CD14-positive monocyte (primary cell): ENCODE measurements around the gene SEMA3A. TPM values are rescaled to one million over a fixed set of nuclear protein-coding genes. Genes with fewer than 3 reads are reported as not detected.

ENCODE experiments used
- DNase-seq, 3 donors: peaks; one replicate each; pipeline ENCODE4 v3.0.0-alpha.2; 2011 to 2022
- H2AFZ ChIP-seq: 2 replicates; pipeline ENCODE4 v1.6.0; 2012; ENCODE audit warnings: mild to moderate bottlenecking, low read depth, low read length, inconsistent platforms; ENCODE audit not compliant: insufficient read depth, poor library complexity, severe bottlenecking
- H3K27ac ChIP-seq, 2 donors: 1 replicate in 1 of 2; 2 replicates in 1 of 2; pipeline ENCODE4 v1.5.1; 2012 to 2013; ENCODE audit warnings: low read length in 2 of 2, control low read depth in 1 of 2, inconsistent platforms in 1 of 2, low read depth in 1 of 2, mild to moderate bottlenecking in 1 of 2
- H3K27me3 ChIP-seq, 2 donors: one replicate each; pipeline versions ENCODE4 v1.6.0 to v1.6.1; 2011 to 2013; ENCODE audit warnings: low read length in 2 of 2; ENCODE audit not compliant: control insufficient read depth in 2 of 2, insufficient read depth in 2 of 2
- H3K36me3 ChIP-seq, 2 donors: replicated peaks in 1 of 2; 1 replicate in 1 of 2; 2 replicates in 1 of 2; pipeline versions ENCODE4 v1.5.1 to v1.6.1; 2012 to 2013; ENCODE audit warnings: low read length in 2 of 2, control low read depth in 1 of 2, inconsistent platforms in 1 of 2, mild to moderate bottlenecking in 1 of 2; ENCODE audit not compliant: insufficient read depth in 2 of 2, control insufficient read depth in 1 of 2
- H3K4me1 ChIP-seq, 2 donors: 1 replicate in 1 of 2; 2 replicates in 1 of 2; pipeline versions ENCODE4 v1.5.1 to v1.6.1; 2012 to 2013; ENCODE audit warnings: low read length in 2 of 2, control low read depth in 1 of 2, inconsistent platforms in 1 of 2, mild to moderate bottlenecking in 1 of 2, moderate library complexity in 1 of 2; ENCODE audit not compliant: insufficient read depth in 2 of 2, control insufficient read depth in 1 of 2
- H3K4me2 ChIP-seq: replicated peaks from 2 replicates; pipeline ENCODE3; 2012; ENCODE audit warnings: low read length, moderate library complexity, mild to moderate bottlenecking; ENCODE audit not compliant: poor library complexity, severe bottlenecking; ENCODE audit errors: extremely low read depth
- H3K4me3 ChIP-seq, 3 experiments: fragments of 200-600 bp in 1 of 3; sonication (generic) in 1 of 3; replicated peaks in 1 of 3; 1 replicate in 2 of 3; 2 replicates in 1 of 3; pipeline ENCODE4 v1.5.1; 2011 to 2013; ENCODE audit warnings: low read length in 3 of 3, mild to moderate bottlenecking in 3 of 3, control low read depth in 2 of 3, low read depth in 2 of 3, inconsistent platforms in 1 of 3, moderate library complexity in 1 of 3
- H3K79me2 ChIP-seq: 2 replicates; pipeline ENCODE4 v1.6.0; 2012; ENCODE audit warnings: mild to moderate bottlenecking, control low read depth, inconsistent platforms, low read length, moderate library complexity; ENCODE audit not compliant: insufficient read depth
- H3K9ac ChIP-seq: 2 replicates; pipeline ENCODE4 v1.6.0; 2017; ENCODE audit warnings: low read length, mild to moderate bottlenecking; ENCODE audit not compliant: insufficient read depth, poor library complexity, severe bottlenecking
- H3K9me3 ChIP-seq, 2 donors: replicated peaks in 1 of 2; 1 replicate in 1 of 2; 2 replicates in 1 of 2; pipeline versions ENCODE4 v1.5.1 to v1.6.1; 2012 to 2013; ENCODE audit warnings: low read length in 2 of 2, control low read depth in 1 of 2; ENCODE audit not compliant: control insufficient read depth in 1 of 2, insufficient read depth in 1 of 2
- H4K20me1 ChIP-seq: 2 replicates; pipeline ENCODE4 v1.6.0; 2012; ENCODE audit warnings: mild to moderate bottlenecking, low read length, control low read depth, moderate library complexity; ENCODE audit not compliant: insufficient read depth
- H3K27ac Mint-ChIP-seq, 7 donors: one replicate each; pipeline ENCODE4 v1.8.0; 2020; ENCODE audit warnings: mild to moderate bottlenecking in 7 of 7, mixed read lengths in 7 of 7, moderate library complexity in 6 of 7, inconsistent platforms in 2 of 7
- H3K27me3 Mint-ChIP-seq, 3 donors: one replicate each; pipeline ENCODE4 v1.8.0; 2021 to 2022; ENCODE audit warnings: low read depth in 3 of 3, mild to moderate bottlenecking in 3 of 3, mixed read lengths in 3 of 3, moderate library complexity in 3 of 3, inconsistent platforms in 1 of 3
- H3K36me3 Mint-ChIP-seq, 2 donors: one replicate each; pipeline ENCODE4 v1.8.0; 2020; ENCODE audit warnings: mixed read lengths in 2 of 2, inconsistent platforms in 1 of 2, mild to moderate bottlenecking in 1 of 2
- H3K4me1 Mint-ChIP-seq: one replicate; pipeline ENCODE4 v1.8.0; 2020; ENCODE audit warnings: mild to moderate bottlenecking, mixed read lengths
- H3K4me3 Mint-ChIP-seq, 2 donors: one replicate each; pipeline ENCODE4 v1.8.0; 2020; ENCODE audit warnings: mild to moderate bottlenecking in 2 of 2, mixed read lengths in 2 of 2, moderate library complexity in 1 of 2
- H3K9me3 Mint-ChIP-seq, 7 donors: one replicate each; pipeline ENCODE4 v1.8.0; 2020 to 2022; ENCODE audit warnings: mixed read lengths in 7 of 7, mild to moderate bottlenecking in 6 of 7, moderate library complexity in 6 of 7, inconsistent platforms in 2 of 7
- WGBS: methylation state at CpG from one replicate; pipeline ENCODE4 v1.1.5; 2013; ENCODE audit warnings: missing lambda C conversion rate; ENCODE audit not compliant: insufficient coverage; 5-methylcytosine and 5-hydroxymethylcytosine counted together
- intact Hi-C, 2 donors: fragments of 100-400 bp; cut with micrococcal nuclease; formaldehyde crosslinking; loops; one replicate each; pipeline versions ENCODE4 v1.15.0 to v1.15.1; 2023
- polyA plus RNA-seq, 3 donors: library from polyadenylated mRNA; depleted of rRNA in 1 of 3; unstranded in 2 of 3; stranded (reverse) in 1 of 3; fragments of 300-500 nt in 2 of 3; fragments of >200 nt in 1 of 3; fragmentation: Illumina TruSeq in 2 of 3; gene quantifications; 1 replicate in 2 of 3; 2 replicates in 1 of 3; pipeline ENCODE4 v1.2.3, GENCODE V29; 2012 to 2021
- TF ChIP-seq, protein P1 (sequence below): fragments of 200-600 bp; IDR thresholded peaks from one replicate; pipeline ENCODE4 v1.8.0; 2022; ENCODE audit warnings: antibody characterized with exemption, mild to moderate bottlenecking

The SEMA3A gene
- polyA plus RNA-seq, 3 donors = 0.03 TPM; not detected in 2

DNA sequence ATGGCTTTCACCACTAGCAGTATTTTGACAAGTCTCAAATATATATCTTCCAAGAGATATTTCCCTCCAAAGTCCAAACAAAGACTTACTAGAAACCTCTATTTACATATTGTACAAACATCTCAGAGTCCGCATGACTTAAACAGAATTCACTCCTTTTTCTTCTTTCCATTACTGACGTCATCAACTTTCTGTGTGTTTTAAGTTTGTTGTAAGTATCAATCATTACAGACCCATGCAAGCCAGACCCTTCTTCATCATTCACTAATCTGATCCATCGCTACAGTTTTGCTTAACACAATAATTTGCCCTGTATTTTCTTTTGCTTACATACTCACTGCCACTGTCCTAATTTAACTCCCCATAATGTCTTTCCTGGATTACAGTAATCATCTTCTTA, 51.9 kb downstream of the SEMA3A start:
- TF ChIP-seq, protein P1, sequence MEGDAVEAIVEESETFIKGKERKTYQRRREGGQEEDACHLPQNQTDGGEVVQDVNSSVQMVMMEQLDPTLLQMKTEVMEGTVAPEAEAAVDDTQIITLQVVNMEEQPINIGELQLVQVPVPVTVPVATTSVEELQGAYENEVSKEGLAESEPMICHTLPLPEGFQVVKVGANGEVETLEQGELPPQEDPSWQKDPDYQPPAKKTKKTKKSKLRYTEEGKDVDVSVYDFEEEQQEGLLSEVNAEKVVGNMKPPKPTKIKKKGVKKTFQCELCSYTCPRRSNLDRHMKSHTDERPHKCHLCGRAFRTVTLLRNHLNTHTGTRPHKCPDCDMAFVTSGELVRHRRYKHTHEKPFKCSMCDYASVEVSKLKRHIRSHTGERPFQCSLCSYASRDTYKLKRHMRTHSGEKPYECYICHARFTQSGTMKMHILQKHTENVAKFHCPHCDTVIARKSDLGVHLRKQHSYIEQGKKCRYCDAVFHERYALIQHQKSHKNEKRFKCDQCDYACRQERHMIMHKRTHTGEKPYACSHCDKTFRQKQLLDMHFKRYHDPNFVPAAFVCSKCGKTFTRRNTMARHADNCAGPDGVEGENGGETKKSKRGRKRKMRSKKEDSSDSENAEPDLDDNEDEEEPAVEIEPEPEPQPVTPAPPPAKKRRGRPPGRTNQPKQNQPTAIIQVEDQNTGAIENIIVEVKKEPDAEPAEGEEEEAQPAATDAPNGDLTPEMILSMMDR = no peak
- Histone ChIP-seq H4K20me1 (no peaks in the 10 kb centered on the region), H3K9me3 (no peaks in the 10 kb centered on the region), H3K27ac (no peak overlapping the region), H3K27me3 (no peaks in the 10 kb centered on the region), H3K79me2 (no peaks in the 10 kb centered on the region), H3K4me3 (no peak overlapping the region), H3K36me3 (no peaks in the 10 kb centered on the region), H3K4me1 (no peaks in the 10 kb centered on the region), H2AFZ (no peak overlapping the region), H3K4me2 (no peak overlapping the region), H3K9ac (no peak overlapping the region)
- Mint-ChIP-seq H3K36me3 (no peaks in the 10 kb centered on the region), H3K9me3 (peaks cover 0 to 4% (median 0%) of the 10 kb centered on the region in 7 donors), H3K27ac (no peak overlapping the region), H3K4me3 (no peak overlapping the region), H3K27me3 (no peaks in the 10 kb centered on the region), H3K4me1 (no peaks in the 10 kb centered on the region)
- no peak for DNase-seq
- WGBS = 100% methylated on average over 1 of the region's 3 CpGs
- intact Hi-C loops = no loop called here

DNA sequence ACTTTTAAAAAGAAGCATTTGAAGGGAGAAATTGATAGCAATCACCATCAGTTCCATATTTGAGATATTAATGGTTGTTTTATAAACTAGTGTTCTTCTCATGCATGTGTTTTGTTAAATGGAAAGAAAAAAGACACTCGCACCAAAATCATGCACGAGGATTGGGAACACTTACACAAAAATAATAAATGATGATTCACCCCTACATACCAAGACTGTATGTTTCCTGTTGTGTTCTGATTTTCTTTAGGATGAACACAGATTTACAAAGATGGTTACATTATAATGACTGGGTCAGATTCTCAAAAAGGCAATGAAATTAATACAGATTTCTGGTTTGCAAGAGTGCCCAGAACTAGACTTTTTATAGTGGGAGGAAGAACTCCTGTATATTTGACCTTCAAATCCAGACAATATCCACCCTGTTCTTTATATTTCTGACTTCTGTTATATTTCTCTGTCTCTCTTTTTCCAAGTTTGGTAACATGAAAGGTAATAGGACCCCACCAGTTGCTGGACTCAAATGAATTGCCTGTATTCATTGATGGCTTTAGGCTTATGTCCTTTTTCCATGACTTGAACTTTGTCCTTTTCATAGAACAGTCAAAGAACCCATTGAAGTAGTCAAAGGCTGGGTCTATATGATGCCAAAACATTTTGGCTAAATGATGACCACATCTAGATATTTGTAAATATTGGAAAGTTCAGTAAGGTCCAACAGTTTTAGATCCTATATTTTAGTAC, 54.4 kb downstream of the SEMA3A start:
- TF ChIP-seq, protein P1 = no peak
- no peak overlapping the region for H3K4me3 Mint-ChIP-seq
- H3K36me3 Mint-ChIP-seq = no peaks in the 10 kb centered on the region
- intact Hi-C loops = no loop called here
- no peak overlapping the region for H3K27ac Mint-ChIP-seq
- Histone ChIP-seq H3K9me3 (no peaks in the 10 kb centered on the region), H3K36me3 (no peaks in the 10 kb centered on the region), H3K4me1 (no peaks in the 10 kb centered on the region), H3K79me2 (no peaks in the 10 kb centered on the region), H3K27me3 (no peaks in the 10 kb centered on the region), H2AFZ (no peak overlapping the region), H3K4me2 (no peak overlapping the region), H4K20me1 (no peaks in the 10 kb centered on the region), H3K9ac (no peak overlapping the region), H3K4me3 (no peak overlapping the region), H3K27ac (no peak overlapping the region)
- DNase-seq = no peak
- no peaks in the 10 kb centered on the region for H3K27me3 Mint-ChIP-seq
- H3K4me1 Mint-ChIP-seq = no peaks in the 10 kb centered on the region
- no CpG with 5 or more reads among the region's 2 CpGs for WGBS
- peaks cover 0 to 4% (median 0%) of the 10 kb centered on the region in 7 donors for H3K9me3 Mint-ChIP-seq
